Measurements from ENCODE around the gene IDH1. TPM values are rescaled to one million over a fixed set of nuclear protein-coding genes. Genes with fewer than 3 reads are reported as not detected.
"Not testable (repeated sequence)": the region's sequence is repeated elsewhere in the genome, so short reads cannot be mapped to it uniquely, and the experiment has no call there.

The IDH1 gene
- total and polyA plus RNA-seq, 2 of the 13 experiments (the other 11 are each of a cell fraction or from before 2014, with no cell fraction given), result 312 to 1,077 TPM

- TF ChIP-seq ZNF451 (CRISPR knock-in tag; IDR thresholded peaks at IDR 0.05), result peak; percentile 50; the same call in 1 of the 2 replicates
- TF ChIP-seq SALL1 (CRISPR knock-in tag; IDR thresholded peaks at IDR 0.05), result peak; percentile 30; the same call in 1 of the 2 replicates
- TF ChIP-seq FOXO4 (CRISPR knock-in tag; conservative IDR thresholded peaks at IDR 0.05), result 0 out of 2 replicates have a peak, but pooled peaks have one; percentile 50
- peak; percentile 46; the same call in 1 of the 2 replicates for TF ChIP-seq PHF21A (CRISPR knock-in tag; IDR thresholded peaks at IDR 0.05)
- not testable (repeated sequence) for TF ChIP-seq HNF1A (IDR thresholded peaks at IDR 0.05; ENCODE audit: low read depth)
- peak; percentile 55; the same call in 1 of the 2 replicates for TF ChIP-seq HNF1A (CRISPR knock-in tag; IDR thresholded peaks at IDR 0.05; ENCODE audit: borderline replicate concordance)
- TF ChIP-seq CTCF (CRISPR knock-in tag; IDR thresholded peaks at IDR 0.05), result 0 out of 2 replicates have a peak, but pooled peaks have one; percentile 2
- peak; percentile 63; the same call in 1 of the 2 replicates for TF ChIP-seq GZF1 (CRISPR knock-in tag; IDR thresholded peaks at IDR 0.05)
- TF ChIP-seq SP4 (CRISPR knock-in tag; IDR thresholded peaks at IDR 0.05), result 0 out of 2 replicates have a peak, but pooled peaks have one; percentile 41
- 0 out of 2 replicates have a peak, but pooled peaks have one; percentile 7 for TF ChIP-seq IKZF5 (CRISPR knock-in tag; IDR thresholded peaks at IDR 0.05)
- peak; percentile 43; the same call in 1 of the 2 replicates for TF ChIP-seq ZNF292 (CRISPR knock-in tag; IDR thresholded peaks at IDR 0.05; ENCODE audit: borderline replicate concordance, low read depth)
- TF ChIP-seq HDAC1 (CRISPR knock-in tag; IDR thresholded peaks at IDR 0.05), result peak; percentile 25; the same call in 1 of the 2 replicates
- peak; percentile 6; the same call in 1 of the 2 replicates for TF ChIP-seq RARA (CRISPR knock-in tag; IDR thresholded peaks at IDR 0.05)
- peak; percentile 49; the same call in 1 of the 2 replicates for TF ChIP-seq YEATS4 (CRISPR knock-in tag; IDR thresholded peaks at IDR 0.05; ENCODE audit: borderline replicate concordance)
- 0 out of 2 replicates have a peak, but pooled peaks have one; percentile 5 for TF ChIP-seq HNF1B (CRISPR knock-in tag; IDR thresholded peaks at IDR 0.05)
- peak; percentile 32; the same call in 1 of the 2 replicates for TF ChIP-seq PHF8 (CRISPR knock-in tag; IDR thresholded peaks at IDR 0.05)
Measured at GRCh38 chr2:208256849-208257813, 2.3 kb upstream of the IDH1 start (continued).
